GM23338 (cell line): ENCODE results near the gene KCNK16. TPM values are rescaled to one million over a fixed set of nuclear protein-coding genes. Genes with fewer than 3 reads are reported as not detected.

Experiments used
- ATAC-seq: fragments of 200-7000 bp; cut with Tn5 transposase; 3 replicates; pipeline ENCODE4 v1.9.1; 2020
- DNase-seq: peaks from one replicate; pipeline ENCODE4 v3.0.0-alpha.2; 2015; ENCODE audit warnings: low spot score
- H2AFZ ChIP-seq: fragments of 200-600 bp; sonication (generic); 2 replicates; pipeline ENCODE4 v1.8.0; 2016; ENCODE audit warnings: antibody characterized with exemption, mild to moderate bottlenecking, moderate library complexity
- H3F3A ChIP-seq: fragments of 200-600 bp; sonication (generic); replicated peaks from 2 replicates; pipeline ENCODE4 v1.8.0; 2017; ENCODE audit warnings: antibody characterized with exemption, mixed run types, low read depth
- H3K27ac ChIP-seq: fragments of 200-600 bp; sonication (generic); 2 replicates; pipeline ENCODE4 v1.6.1; 2016; ENCODE audit warnings: low read depth
- H3K27me3 ChIP-seq: fragments of 200-600 bp; sonication (generic); 2 replicates; pipeline ENCODE4 v1.8.0; 2016; ENCODE audit warnings: mild to moderate bottlenecking, mixed run types, moderate library complexity; ENCODE audit not compliant: insufficient read depth
- H3K36me3 ChIP-seq: fragments of 200-600 bp; sonication (generic); 2 replicates; pipeline ENCODE4 v1.8.0; 2016; ENCODE audit warnings: mild to moderate bottlenecking; ENCODE audit not compliant: insufficient read depth
- H3K4me1 ChIP-seq: fragments of 200-600 bp; sonication (generic); 2 replicates; pipeline ENCODE4 v1.8.0; 2016; ENCODE audit warnings: mild to moderate bottlenecking, moderate library complexity; ENCODE audit not compliant: insufficient read depth
- H3K4me2 ChIP-seq: fragments of 200-600 bp; sonication (generic); 2 replicates; pipeline ENCODE4 v1.7.1; 2017; ENCODE audit warnings: mixed run types
- H3K4me3 ChIP-seq: fragments of 200-600 bp; sonication (generic); 2 replicates; pipeline ENCODE4 v1.6.1; 2016; ENCODE audit warnings: mixed run types
- H3K79me2 ChIP-seq: fragments of 200-600 bp; sonication (generic); replicated peaks from 2 replicates; pipeline ENCODE4 v1.8.0; 2017; ENCODE audit warnings: mild to moderate bottlenecking; ENCODE audit not compliant: insufficient read depth
- H3K9me2 ChIP-seq: fragments of 200-600 bp; sonication (generic); 2 replicates; pipeline ENCODE4 v1.8.0; 2017; ENCODE audit not compliant: insufficient read depth
- H4K20me1 ChIP-seq: fragments of 200-600 bp; sonication (generic); replicated peaks from 2 replicates; pipeline ENCODE4 v1.8.0; 2017; ENCODE audit warnings: mild to moderate bottlenecking; ENCODE audit not compliant: insufficient read depth
- H3K27ac Mint-ChIP-seq: 2 replicates; pipeline ENCODE4 v1.8.0; 2020; ENCODE audit warnings: inconsistent platforms, mild to moderate bottlenecking, moderate library complexity, mixed read lengths
- H3K27me3 Mint-ChIP-seq: 3 replicates; pipeline ENCODE4 v1.8.0; 2022; ENCODE audit warnings: low read depth, mild to moderate bottlenecking, moderate library complexity, mixed read lengths, inconsistent platforms; ENCODE audit not compliant: insufficient read depth, poor library complexity
- H3K36me3 Mint-ChIP-seq: 3 replicates; pipeline ENCODE4 v1.8.0; 2021; ENCODE audit warnings: low read depth, mild to moderate bottlenecking, inconsistent platforms, moderate library complexity, mixed read lengths
- H3K4me1 Mint-ChIP-seq: 3 replicates; pipeline ENCODE4 v1.8.0; 2020; ENCODE audit warnings: mild to moderate bottlenecking, inconsistent platforms, mixed read lengths
- H3K4me3 Mint-ChIP-seq: 3 replicates; pipeline ENCODE4 v1.8.0; 2021; ENCODE audit warnings: moderate library complexity, mild to moderate bottlenecking, inconsistent platforms, mixed read lengths
- H3K9me3 Mint-ChIP-seq: 3 replicates; pipeline ENCODE4 v1.8.0; 2020; ENCODE audit warnings: moderate library complexity, mild to moderate bottlenecking, inconsistent platforms, mixed read lengths
- CREB1 ChIP-seq: fragments of 250-450 bp; sonication (Bioruptor Pico); IDR thresholded peaks from 2 replicates; pipeline ENCODE4 v1.5.0; 2020; ENCODE audit warnings: low read depth, mild to moderate bottlenecking, moderate library complexity
- EZH2 ChIP-seq: fragments of 200-600 bp; sonication (generic); IDR thresholded peaks from one replicate; pipeline ENCODE4 v1.8.0; 2017; ENCODE audit warnings: antibody characterized with exemption, mild to moderate bottlenecking, low read depth; ENCODE audit not compliant: unreplicated experiment
- EZH2phosphoT487 ChIP-seq: fragments of 200-600 bp; sonication (generic); IDR thresholded peaks from one replicate; pipeline ENCODE4 v1.8.1; 2018; ENCODE audit warnings: antibody characterized with exemption; ENCODE audit not compliant: unreplicated experiment
- JUNB ChIP-seq: IDR thresholded peaks from one replicate; pipeline ENCODE4 v1.6.1; 2016; ENCODE audit warnings: antibody characterized with exemption; ENCODE audit not compliant: unreplicated experiment
- NANOG ChIP-seq: IDR thresholded peaks from 2 replicates; pipeline ENCODE4 v1.6.1; 2016; ENCODE audit warnings: antibody characterized with exemption, borderline replicate concordance
- POLR2AphosphoS5 ChIP-seq: IDR thresholded peaks from 2 replicates; pipeline ENCODE4 v1.6.1; 2016; ENCODE audit warnings: antibody characterized with exemption, low read depth
- ZNF114 ChIP-seq: fragments of 250-450 bp; sonication (Bioruptor Pico); IDR thresholded peaks from 2 replicates; pipeline ENCODE4 v1.5.0; 2020; ENCODE audit warnings: mild to moderate bottlenecking, moderate library complexity
- ZNF331 ChIP-seq: fragments of 250-450 bp; sonication (Bioruptor Pico); IDR thresholded peaks from 2 replicates; pipeline ENCODE4 v1.5.0; 2020; ENCODE audit warnings: low read depth, mild to moderate bottlenecking, moderate library complexity
- polyA plus RNA-seq: library from polyadenylated mRNA; unstranded; fragments of >200 nt; fragmentation: Nextera tagmentation; extraction: Ambion mirVana; gene quantifications from 2 replicates; pipeline ENCODE4 v1.2.1, GENCODE V29; 2016
- total RNA-seq: library from RNA; depleted of rRNA; stranded (reverse); fragments of >200 nt; shearing (Covaris generic); gene quantifications from 2 replicates; pipeline ENCODE4 v1.2.3, GENCODE V29; 2014
- TF ChIP-seq, protein P1 (sequence below): IDR thresholded peaks from one replicate; pipeline ENCODE4 v1.6.1; 2018; ENCODE audit warnings: antibody characterized with exemption; ENCODE audit not compliant: unreplicated experiment
- TF ChIP-seq, protein P2 (sequence below): fragments of 250-450 bp; sonication (Bioruptor Pico); IDR thresholded peaks from 2 replicates; pipeline ENCODE4 v1.5.0; 2020; ENCODE audit warnings: mild to moderate bottlenecking, moderate library complexity
- TF ChIP-seq, protein P3 (sequence below): IDR thresholded peaks from 2 replicates; pipeline ENCODE4 v1.6.1; 2016; ENCODE audit warnings: antibody characterized with exemption

Gene KCNK16
- total and polyA plus RNA-seq, 2 experiments from 2014 or later, result not detected

DNA sequence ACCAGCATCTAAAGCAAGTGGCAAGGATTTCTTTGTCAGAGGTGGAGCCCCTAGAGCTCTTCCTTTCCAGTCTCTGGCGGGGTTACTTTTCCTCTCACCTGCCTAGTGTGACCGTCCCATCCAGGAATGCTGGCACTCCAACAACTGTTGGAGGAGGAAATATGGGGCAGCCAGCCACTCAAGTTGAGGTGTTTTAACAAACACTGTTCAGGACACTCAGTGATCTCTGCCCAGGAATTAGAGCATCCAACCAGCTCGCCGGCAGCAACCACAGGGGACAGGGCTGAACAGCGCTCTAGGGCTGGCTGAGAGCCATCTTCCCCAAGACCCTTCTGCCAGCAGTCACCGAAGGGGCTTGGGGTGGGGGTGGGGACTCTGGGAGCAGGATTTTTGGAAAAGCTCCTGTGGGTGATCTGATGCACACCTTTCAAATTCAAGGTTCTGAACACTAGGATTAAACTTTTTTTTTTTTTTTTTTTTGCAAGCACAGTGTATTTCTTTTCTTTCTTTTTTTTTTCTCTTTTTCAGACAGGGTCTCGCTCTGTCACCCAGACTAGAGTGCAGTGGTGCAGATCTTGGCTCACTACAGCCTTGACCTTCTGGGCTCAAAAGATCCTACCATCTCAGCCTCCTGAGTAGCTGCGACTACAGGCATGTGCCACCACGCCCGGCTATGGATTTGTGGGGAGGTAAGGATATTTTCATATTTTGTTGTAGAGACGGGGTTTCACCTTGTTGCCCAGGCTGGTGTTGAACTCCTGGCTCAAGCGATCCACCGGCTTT lies 28.4 kb upstream of the KCNK16 start:
- H3K9me2 ChIP-seq, result no peaks in the 10 kb centered on the region
- Mint-ChIP-seq H3K9me3 (no peaks in the 10 kb centered on the region), H3K36me3 (no peaks in the 10 kb centered on the region), H3K27me3 (peaks cover 3% of the 10 kb centered on the region), H3K27ac (no peak overlapping the region), H3K4me3 (no peak overlapping the region), H3K4me1 (0 out of 3 replicates have a peak, but pooled peaks cover 2% of the 10 kb centered on the region)
- H3K4me3 ChIP-seq, result no peak overlapping the region
- no peaks in the 10 kb centered on the region for H3K4me1 ChIP-seq
- H3K27ac ChIP-seq, result no peak overlapping the region
- H3K4me2 ChIP-seq, result no peak overlapping the region
- ATAC-seq, result no peak
- H2AFZ ChIP-seq, result no peak overlapping the region
- no peaks in the 10 kb centered on the region for H4K20me1 ChIP-seq
- DNase-seq, result no peak
- no peaks in the 10 kb centered on the region for H3K27me3 ChIP-seq
- TF ChIP-seq, protein P1, sequence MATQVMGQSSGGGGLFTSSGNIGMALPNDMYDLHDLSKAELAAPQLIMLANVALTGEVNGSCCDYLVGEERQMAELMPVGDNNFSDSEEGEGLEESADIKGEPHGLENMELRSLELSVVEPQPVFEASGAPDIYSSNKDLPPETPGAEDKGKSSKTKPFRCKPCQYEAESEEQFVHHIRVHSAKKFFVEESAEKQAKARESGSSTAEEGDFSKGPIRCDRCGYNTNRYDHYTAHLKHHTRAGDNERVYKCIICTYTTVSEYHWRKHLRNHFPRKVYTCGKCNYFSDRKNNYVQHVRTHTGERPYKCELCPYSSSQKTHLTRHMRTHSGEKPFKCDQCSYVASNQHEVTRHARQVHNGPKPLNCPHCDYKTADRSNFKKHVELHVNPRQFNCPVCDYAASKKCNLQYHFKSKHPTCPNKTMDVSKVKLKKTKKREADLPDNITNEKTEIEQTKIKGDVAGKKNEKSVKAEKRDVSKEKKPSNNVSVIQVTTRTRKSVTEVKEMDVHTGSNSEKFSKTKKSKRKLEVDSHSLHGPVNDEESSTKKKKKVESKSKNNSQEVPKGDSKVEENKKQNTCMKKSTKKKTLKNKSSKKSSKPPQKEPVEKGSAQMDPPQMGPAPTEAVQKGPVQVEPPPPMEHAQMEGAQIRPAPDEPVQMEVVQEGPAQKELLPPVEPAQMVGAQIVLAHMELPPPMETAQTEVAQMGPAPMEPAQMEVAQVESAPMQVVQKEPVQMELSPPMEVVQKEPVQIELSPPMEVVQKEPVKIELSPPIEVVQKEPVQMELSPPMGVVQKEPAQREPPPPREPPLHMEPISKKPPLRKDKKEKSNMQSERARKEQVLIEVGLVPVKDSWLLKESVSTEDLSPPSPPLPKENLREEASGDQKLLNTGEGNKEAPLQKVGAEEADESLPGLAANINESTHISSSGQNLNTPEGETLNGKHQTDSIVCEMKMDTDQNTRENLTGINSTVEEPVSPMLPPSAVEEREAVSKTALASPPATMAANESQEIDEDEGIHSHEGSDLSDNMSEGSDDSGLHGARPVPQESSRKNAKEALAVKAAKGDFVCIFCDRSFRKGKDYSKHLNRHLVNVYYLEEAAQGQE, result no peak
- no peak for TF ChIP-seq CREB1 (CRISPR knock-in tag)
- no peak for TF ChIP-seq POLR2AphosphoS5
- no peak for TF ChIP-seq EZH2phosphoT487
- TF ChIP-seq ZNF331, result no peak
- TF ChIP-seq, protein P2, sequence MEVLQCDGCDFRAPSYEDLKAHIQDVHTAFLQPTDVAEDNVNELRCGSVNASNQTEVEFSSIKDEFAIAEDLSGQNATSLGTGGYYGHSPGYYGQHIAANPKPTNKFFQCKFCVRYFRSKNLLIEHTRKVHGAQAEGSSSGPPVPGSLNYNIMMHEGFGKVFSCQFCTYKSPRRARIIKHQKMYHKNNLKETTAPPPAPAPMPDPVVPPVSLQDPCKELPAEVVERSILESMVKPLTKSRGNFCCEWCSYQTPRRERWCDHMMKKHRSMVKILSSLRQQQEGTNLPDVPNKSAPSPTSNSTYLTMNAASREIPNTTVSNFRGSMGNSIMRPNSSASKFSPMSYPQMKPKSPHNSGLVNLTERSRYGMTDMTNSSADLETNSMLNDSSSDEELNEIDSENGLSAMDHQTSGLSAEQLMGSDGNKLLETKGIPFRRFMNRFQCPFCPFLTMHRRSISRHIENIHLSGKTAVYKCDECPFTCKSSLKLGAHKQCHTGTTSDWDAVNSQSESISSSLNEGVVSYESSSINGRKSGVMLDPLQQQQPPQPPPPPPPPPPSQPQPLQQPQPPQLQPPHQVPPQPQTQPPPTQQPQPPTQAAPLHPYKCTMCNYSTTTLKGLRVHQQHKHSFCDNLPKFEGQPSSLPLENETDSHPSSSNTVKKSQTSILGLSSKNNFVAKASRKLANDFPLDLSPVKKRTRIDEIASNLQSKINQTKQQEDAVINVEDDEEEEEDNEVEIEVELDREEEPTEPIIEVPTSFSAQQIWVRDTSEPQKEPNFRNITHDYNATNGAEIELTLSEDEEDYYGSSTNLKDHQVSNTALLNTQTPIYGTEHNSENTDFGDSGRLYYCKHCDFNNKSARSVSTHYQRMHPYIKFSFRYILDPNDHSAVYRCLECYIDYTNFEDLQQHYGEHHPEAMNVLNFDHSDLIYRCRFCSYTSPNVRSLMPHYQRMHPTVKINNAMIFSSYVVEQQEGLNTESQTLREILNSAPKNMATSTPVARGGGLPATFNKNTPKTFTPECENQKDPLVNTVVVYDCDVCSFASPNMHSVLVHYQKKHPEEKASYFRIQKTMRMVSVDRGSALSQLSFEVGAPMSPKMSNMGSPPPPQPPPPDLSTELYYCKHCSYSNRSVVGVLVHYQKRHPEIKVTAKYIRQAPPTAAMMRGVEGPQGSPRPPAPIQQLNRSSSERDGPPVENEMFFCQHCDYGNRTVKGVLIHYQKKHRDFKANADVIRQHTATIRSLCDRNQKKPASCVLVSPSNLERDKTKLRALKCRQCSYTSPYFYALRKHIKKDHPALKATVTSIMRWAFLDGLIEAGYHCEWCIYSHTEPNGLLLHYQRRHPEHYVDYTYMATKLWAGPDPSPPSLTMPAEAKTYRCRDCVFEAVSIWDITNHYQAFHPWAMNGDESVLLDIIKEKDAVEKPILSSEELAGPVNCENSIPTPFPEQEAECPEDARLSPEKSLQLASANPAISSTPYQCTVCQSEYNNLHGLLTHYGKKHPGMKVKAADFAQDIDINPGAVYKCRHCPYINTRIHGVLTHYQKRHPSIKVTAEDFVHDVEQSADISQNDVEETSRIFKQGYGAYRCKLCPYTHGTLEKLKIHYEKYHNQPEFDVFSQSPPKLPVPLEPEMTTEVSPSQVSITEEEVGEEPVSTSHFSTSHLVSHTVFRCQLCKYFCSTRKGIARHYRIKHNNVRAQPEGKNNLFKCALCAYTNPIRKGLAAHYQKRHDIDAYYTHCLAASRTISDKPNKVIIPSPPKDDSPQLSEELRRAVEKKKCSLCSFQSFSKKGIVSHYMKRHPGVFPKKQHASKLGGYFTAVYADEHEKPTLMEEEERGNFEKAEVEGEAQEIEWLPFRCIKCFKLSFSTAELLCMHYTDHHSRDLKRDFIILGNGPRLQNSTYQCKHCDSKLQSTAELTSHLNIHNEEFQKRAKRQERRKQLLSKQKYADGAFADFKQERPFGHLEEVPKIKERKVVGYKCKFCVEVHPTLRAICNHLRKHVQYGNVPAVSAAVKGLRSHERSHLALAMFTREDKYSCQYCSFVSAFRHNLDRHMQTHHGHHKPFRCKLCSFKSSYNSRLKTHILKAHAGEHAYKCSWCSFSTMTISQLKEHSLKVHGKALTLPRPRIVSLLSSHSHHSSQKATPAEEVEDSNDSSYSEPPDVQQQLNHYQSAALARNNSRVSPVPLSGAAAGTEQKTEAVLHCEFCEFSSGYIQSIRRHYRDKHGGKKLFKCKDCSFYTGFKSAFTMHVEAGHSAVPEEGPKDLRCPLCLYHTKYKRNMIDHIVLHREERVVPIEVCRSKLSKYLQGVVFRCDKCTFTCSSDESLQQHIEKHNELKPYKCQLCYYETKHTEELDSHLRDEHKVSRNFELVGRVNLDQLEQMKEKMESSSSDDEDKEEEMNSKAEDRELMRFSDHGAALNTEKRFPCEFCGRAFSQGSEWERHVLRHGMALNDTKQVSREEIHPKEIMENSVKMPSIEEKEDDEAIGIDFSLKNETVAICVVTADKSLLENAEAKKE (CRISPR knock-in tag), result no peak
- TF ChIP-seq NANOG, result no peak
- TF ChIP-seq JUNB, result no peak
- no peak for TF ChIP-seq ZNF114 (CRISPR knock-in tag)
- TF ChIP-seq, protein P3, sequence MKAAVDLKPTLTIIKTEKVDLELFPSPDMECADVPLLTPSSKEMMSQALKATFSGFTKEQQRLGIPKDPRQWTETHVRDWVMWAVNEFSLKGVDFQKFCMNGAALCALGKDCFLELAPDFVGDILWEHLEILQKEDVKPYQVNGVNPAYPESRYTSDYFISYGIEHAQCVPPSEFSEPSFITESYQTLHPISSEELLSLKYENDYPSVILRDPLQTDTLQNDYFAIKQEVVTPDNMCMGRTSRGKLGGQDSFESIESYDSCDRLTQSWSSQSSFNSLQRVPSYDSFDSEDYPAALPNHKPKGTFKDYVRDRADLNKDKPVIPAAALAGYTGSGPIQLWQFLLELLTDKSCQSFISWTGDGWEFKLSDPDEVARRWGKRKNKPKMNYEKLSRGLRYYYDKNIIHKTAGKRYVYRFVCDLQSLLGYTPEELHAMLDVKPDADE, result no peak
- no peak for TF ChIP-seq EZH2
- H3F3A ChIP-seq, result no peaks in the 10 kb centered on the region
- H3K79me2 ChIP-seq, result no peaks in the 10 kb centered on the region
- H3K36me3 ChIP-seq, result no peaks in the 10 kb centered on the region
